Endothelial cell of umbilical vein (primary cell): ENCODE data around the gene TRMT2A. TPM values are rescaled to one million over a fixed set of nuclear protein-coding genes. Genes with fewer than 3 reads are reported as not detected.

ENCODE experiments used
- BruUV-seq: library from RNA; stranded (reverse); fragments of 400-500 nt; replicated peaks from 2 replicates; lab custom pipeline; 2021; lab: Mats Ljungman, UMichigan
- CTCF ChIA-PET: fragments of 300-600, 350-600 bp; sonication (Branson Sonifier 250); formaldehyde crosslinking; loops from one replicate; lab custom pipeline; 2021; ENCODE audit warnings: antibody characterized with exemption, inconsistent platforms; lab: Charles Lee
- POLR2A ChIA-PET: fragments of 300-600, 350-600 bp; sonication (Branson Sonifier 250); formaldehyde crosslinking; loops from one replicate; lab custom pipeline; 2021; ENCODE audit warnings: antibody characterized with exemption, inconsistent platforms; lab: Charles Lee
- DNase-seq: peaks from one replicate; pipeline ENCODE4 v3.0.0-alpha.2; 2011; ENCODE audit warnings: low read depth, low spot score
- FAIRE-seq: peaks from 2 replicates; lab custom pipeline; 2011; peaks lifted over from hg19 to GRCh38; lab: Jason Lieb, UNC
- H2AFZ ChIP-seq: 2 replicates; pipeline ENCODE4 v1.6.0; 2012; ENCODE audit warnings: low read depth, low read length, control low read depth, inconsistent platforms
- H3K27ac ChIP-seq: 2 replicates; pipeline ENCODE4 v1.5.1; 2011; ENCODE audit warnings: low read depth, mild to moderate bottlenecking, control low read depth, low read length, moderate library complexity; ENCODE audit not compliant: insufficient read depth
- H3K27me3 ChIP-seq, 2 experiments: 2 replicates each; pipeline versions ENCODE4 v1.6.0 to v1.6.1; 2011; ENCODE audit warnings: low read length in 2 of 2, mixed read lengths in 1 of 2; ENCODE audit not compliant: control insufficient read depth in 2 of 2, insufficient read depth in 2 of 2
- H3K36me3 ChIP-seq, 2 experiments: 2 replicates in 1 of 2; 3 replicates in 1 of 2; pipeline ENCODE4 v1.5.1; 2011; ENCODE audit warnings: low read length in 2 of 2, mild to moderate bottlenecking in 1 of 2, moderate library complexity in 1 of 2; ENCODE audit not compliant: control insufficient read depth in 2 of 2, insufficient read depth in 2 of 2; ENCODE audit errors: extremely low read depth in 1 of 2
- H3K4me1 ChIP-seq: 3 replicates; pipeline ENCODE4 v1.5.1; 2011; ENCODE audit warnings: mild to moderate bottlenecking, low read length; ENCODE audit not compliant: control insufficient read depth, insufficient read depth; ENCODE audit errors: extremely low read depth
- H3K4me2 ChIP-seq: 2 replicates; pipeline ENCODE4 v1.6.1; 2011; ENCODE audit warnings: low read length, control low read depth, mixed read lengths; ENCODE audit not compliant: insufficient read depth
- H3K4me3 ChIP-seq, 3 experiments: fragments of 200-600 bp in 1 of 3; sonication (generic), shearing (Covaris generic) in 1 of 3; replicated peaks in 1 of 3; 2 replicates each; pipeline ENCODE4 v1.5.1; 2011 to 2016; ENCODE audit warnings: control low read depth in 3 of 3, low read length in 3 of 3, mild to moderate bottlenecking in 2 of 3, inconsistent platforms in 1 of 3, low read depth in 1 of 3, moderate library complexity in 1 of 3; ENCODE audit not compliant: insufficient read depth in 1 of 3
- H3K79me2 ChIP-seq: 2 replicates; pipeline ENCODE4 v1.6.0; 2012; ENCODE audit warnings: low read length, inconsistent platforms; ENCODE audit not compliant: control insufficient read depth, insufficient read depth
- H3K9ac ChIP-seq: replicated peaks from 2 replicates; pipeline ENCODE3; 2011; ENCODE audit warnings: low read length, control low read depth; ENCODE audit not compliant: insufficient read depth; ENCODE audit errors: extremely low read depth
- H3K9me1 ChIP-seq: replicated peaks from 3 replicates; pipeline ENCODE4 v1.6.0; 2011; ENCODE audit warnings: mild to moderate bottlenecking, low read length; ENCODE audit not compliant: control insufficient read depth, insufficient read depth; ENCODE audit errors: extremely low read depth
- H3K9me3 ChIP-seq: replicated peaks from 2 replicates; pipeline ENCODE4 v1.5.1; 2012; ENCODE audit warnings: low read length, inconsistent platforms; ENCODE audit not compliant: control insufficient read depth, insufficient read depth
- H4K20me1 ChIP-seq: replicated peaks from 2 replicates; pipeline ENCODE3; 2011; ENCODE audit warnings: mild to moderate bottlenecking, low read length; ENCODE audit not compliant: control insufficient read depth, insufficient read depth; ENCODE audit errors: extremely low read depth
- EZH2 ChIP-seq: IDR thresholded peaks from 2 replicates; pipeline ENCODE4 v1.6.1; 2012; ENCODE audit warnings: borderline replicate concordance, low read depth, mild to moderate bottlenecking, moderate library complexity, low read length, inconsistent platforms; ENCODE audit not compliant: severe bottlenecking
- FOS ChIP-seq: IDR thresholded peaks from 2 replicates; pipeline ENCODE4 v1.6.1; 2011; ENCODE audit warnings: mild to moderate bottlenecking, low read length, moderate library complexity, borderline replicate concordance; ENCODE audit not compliant: insufficient read depth
- GATA2 ChIP-seq: IDR thresholded peaks from 2 replicates; pipeline ENCODE4 v1.7.0; 2011; ENCODE audit warnings: low read depth, mild to moderate bottlenecking, moderate library complexity, mixed read lengths, low read length; ENCODE audit not compliant: insufficient read length, insufficient read depth
- JUN ChIP-seq: IDR thresholded peaks from 2 replicates; pipeline ENCODE4 v1.6.1; 2011; ENCODE audit warnings: borderline replicate concordance, low read depth; ENCODE audit not compliant: insufficient read length, insufficient read depth
- MAX ChIP-seq: IDR thresholded peaks from 2 replicates; pipeline ENCODE4 v1.6.1; 2011; ENCODE audit not compliant: insufficient read depth, insufficient read length
- MYC ChIP-seq: IDR thresholded peaks from one replicate; pipeline ENCODE4 v1.6.1; 2011; ENCODE audit warnings: mild to moderate bottlenecking, low read depth, low read length
- POLR2A ChIP-seq: IDR thresholded peaks from 2 replicates; pipeline ENCODE4 v1.6.1; 2012; ENCODE audit warnings: low read depth, mild to moderate bottlenecking, control low read depth, low read length
- POLR2AphosphoS5 ChIP-seq: IDR thresholded peaks from 2 replicates; pipeline ENCODE4 v1.6.1; 2012; ENCODE audit warnings: low read depth, mild to moderate bottlenecking, control low read depth, low read length, moderate library complexity; ENCODE audit not compliant: insufficient read depth
- dilution Hi-C: fragments of 300-500 bp; cut with MboI; formaldehyde crosslinking; loops from one replicate; pipeline ENCODE4 v1.15.0; 2019; ENCODE audit warnings: low sequenced_read_pairs; ENCODE audit not compliant: extremely low pct_ligation_motif_present
- intact Hi-C: fragments of 100-400 bp; cut with micrococcal nuclease; formaldehyde crosslinking; loops from one replicate; pipeline ENCODE4 v1.10.0; 2022
- polyA plus RNA-seq, 4 experiments: library from polyadenylated mRNA; depleted of rRNA in 3 of 4; stranded (reverse) in 3 of 4; unstranded in 1 of 4; fragments of >200 nt; gene quantifications; 2 replicates each; pipeline versions ENCODE4 v1.2.1 to v1.2.3, GENCODE V29; 2011 to 2012; ENCODE audit warnings: missing spikeins in 1 of 4
- total RNA-seq: library from RNA; stranded (reverse); gene quantifications from 2 replicates; pipeline ENCODE4 v1.2.3, GENCODE V29; 2021
- TF ChIP-seq, protein P1 (sequence below), 2 donors: IDR thresholded peaks; 1 replicate in 1 of 2; 2 replicates in 1 of 2; pipeline ENCODE4 v1.5.1; 2011; ENCODE audit warnings: low read length in 2 of 2, mild to moderate bottlenecking in 2 of 2, moderate library complexity in 2 of 2, control low read depth in 1 of 2, inconsistent platforms in 1 of 2, low read depth in 1 of 2; ENCODE audit not compliant: insufficient read depth in 1 of 2; ENCODE audit errors: extremely low read depth in 1 of 2

Gene TRMT2A
- total and polyA plus RNA-seq, 2 donors (not counting 3 experiments of a cell fraction or from before 2014, with no cell fraction given), result 51.2 to 61.9 TPM

DNA sequence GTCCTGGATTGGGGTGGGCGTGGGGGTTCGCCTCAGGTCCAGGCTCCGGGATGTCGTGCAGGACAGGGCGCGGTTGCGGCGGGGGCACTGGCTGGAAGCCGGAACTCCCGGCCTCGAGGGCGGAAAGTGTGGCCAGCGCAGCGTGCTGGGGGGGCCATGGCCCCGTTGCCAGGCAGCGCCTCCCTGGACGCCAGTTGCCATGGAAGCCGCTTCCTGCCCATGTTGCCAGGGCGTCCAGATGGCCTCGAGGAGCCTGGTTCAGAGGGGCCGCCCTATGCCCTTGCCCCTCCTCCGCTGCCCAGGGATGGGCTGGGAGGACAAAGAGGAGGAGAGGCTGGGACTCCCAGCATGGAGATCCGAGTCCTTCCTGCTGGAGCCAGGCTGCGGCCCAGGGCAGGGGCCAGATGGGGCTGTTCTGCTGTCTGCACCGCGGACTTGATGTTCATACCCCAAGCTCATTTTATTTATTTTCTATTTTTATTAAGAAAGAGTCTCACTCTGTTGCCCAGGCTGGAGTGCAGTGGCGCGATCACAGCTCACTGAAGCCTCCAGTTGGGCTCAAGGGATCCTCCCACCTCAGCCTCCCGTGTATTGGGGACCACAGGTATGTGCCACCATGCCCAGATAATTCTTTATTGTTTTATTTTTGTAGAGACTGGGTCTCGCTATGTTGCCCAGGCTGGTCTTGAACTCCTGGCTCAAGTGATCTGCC, 38.5 kb upstream of the TRMT2A start:
- Histone ChIP-seq H3K27me3 (no peaks in the 10 kb centered on the region), H4K20me1 (no peaks in the 10 kb centered on the region), H3K4me2 (peak overlapping the region; percentile 25), H3K9me3 (no peaks in the 10 kb centered on the region), H3K36me3 (no peaks in the 10 kb centered on the region), H3K4me3 (peak overlapping the region; percentile 23 to 46 (median 36)), H3K79me2 (no peaks in the 10 kb centered on the region), H3K27ac (no peak overlapping the region), H3K9ac (no peak overlapping the region), H2AFZ (peak overlapping the region; percentile 32), H3K4me1 (peaks cover 5% of the 10 kb centered on the region), H3K9me1 (no peaks in the 10 kb centered on the region)
- TF ChIP-seq FOS (no peak), POLR2AphosphoS5 (peak; percentile 43), JUN (no peak), EZH2 (no peak), MAX (peak; percentile 61)
- dilution Hi-C loops, result no loop called here
- no TSS peak for BruUV-seq
- intact Hi-C loops, result loop anchor here (5.0 kb wide), 2 partner anchors 52 to 302 kb away; no protein-coding TSS in a partner anchor
- DNase-seq, result peak; percentile 64
- ChIA-PET CTCF (interaction anchor here (1.0 to 3.2 kb wide), 5 partner anchors 83 to 137 kb away, joined by 7 to 52 read pairs (median 25); no protein-coding TSS in a partner anchor), POLR2A (no interaction called here)
- FAIRE-seq, result peak; percentile 87

GRCh38 chr22:20154602-20155187, 37.7 kb upstream of the TRMT2A start:
- no peak for DNase-seq
- POLR2A ChIA-PET, result no interaction called here
- Histone ChIP-seq H3K9me3 (no peaks in the 10 kb centered on the region), H3K4me3 (peak overlapping the region; percentile 23 to 46 (median 36)), H3K9ac (no peak overlapping the region), H3K27me3 (no peaks in the 10 kb centered on the region), H3K4me1 (peaks cover 5% of the 10 kb centered on the region), H3K9me1 (no peaks in the 10 kb centered on the region), H3K4me2 (peak overlapping the region; percentile 25), H3K36me3 (no peaks in the 10 kb centered on the region), H4K20me1 (no peaks in the 10 kb centered on the region), H3K27ac (no peak overlapping the region), H2AFZ (peak overlapping the region; percentile 32), H3K79me2 (no peaks in the 10 kb centered on the region)
- FAIRE-seq, result no peak
- CTCF ChIA-PET, result no interaction called here
- no TSS peak for BruUV-seq
- dilution Hi-C loops, result no loop called here
- intact Hi-C loops, result loop anchor here (5.0 kb wide), 2 partner anchors 53 to 303 kb away; no protein-coding TSS in a partner anchor
- TF ChIP-seq FOS (no peak), MAX (no peak), POLR2AphosphoS5 (no peak), MYC (no peak), POLR2A (no peak), GATA2 (no peak)
- TF ChIP-seq, protein P1, sequence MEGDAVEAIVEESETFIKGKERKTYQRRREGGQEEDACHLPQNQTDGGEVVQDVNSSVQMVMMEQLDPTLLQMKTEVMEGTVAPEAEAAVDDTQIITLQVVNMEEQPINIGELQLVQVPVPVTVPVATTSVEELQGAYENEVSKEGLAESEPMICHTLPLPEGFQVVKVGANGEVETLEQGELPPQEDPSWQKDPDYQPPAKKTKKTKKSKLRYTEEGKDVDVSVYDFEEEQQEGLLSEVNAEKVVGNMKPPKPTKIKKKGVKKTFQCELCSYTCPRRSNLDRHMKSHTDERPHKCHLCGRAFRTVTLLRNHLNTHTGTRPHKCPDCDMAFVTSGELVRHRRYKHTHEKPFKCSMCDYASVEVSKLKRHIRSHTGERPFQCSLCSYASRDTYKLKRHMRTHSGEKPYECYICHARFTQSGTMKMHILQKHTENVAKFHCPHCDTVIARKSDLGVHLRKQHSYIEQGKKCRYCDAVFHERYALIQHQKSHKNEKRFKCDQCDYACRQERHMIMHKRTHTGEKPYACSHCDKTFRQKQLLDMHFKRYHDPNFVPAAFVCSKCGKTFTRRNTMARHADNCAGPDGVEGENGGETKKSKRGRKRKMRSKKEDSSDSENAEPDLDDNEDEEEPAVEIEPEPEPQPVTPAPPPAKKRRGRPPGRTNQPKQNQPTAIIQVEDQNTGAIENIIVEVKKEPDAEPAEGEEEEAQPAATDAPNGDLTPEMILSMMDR (IDR thresholded peaks at IDR 0.05; ENCODE audit: extremely low read depth in 1 of 2, insufficient read depth in 1 of 2, low read depth in 1 of 2, low read length in 2 of 2), result no peak
